Measurements from ENCODE around the gene SLFN11. TPM values are rescaled to one million over a fixed set of nuclear protein-coding genes. Genes with fewer than 3 reads are reported as not detected.
"Not testable (repeated sequence)": the region's sequence is repeated elsewhere in the genome, so short reads cannot be mapped to it uniquely, and the experiment has no call there.

Gene SLFN11, protein sequence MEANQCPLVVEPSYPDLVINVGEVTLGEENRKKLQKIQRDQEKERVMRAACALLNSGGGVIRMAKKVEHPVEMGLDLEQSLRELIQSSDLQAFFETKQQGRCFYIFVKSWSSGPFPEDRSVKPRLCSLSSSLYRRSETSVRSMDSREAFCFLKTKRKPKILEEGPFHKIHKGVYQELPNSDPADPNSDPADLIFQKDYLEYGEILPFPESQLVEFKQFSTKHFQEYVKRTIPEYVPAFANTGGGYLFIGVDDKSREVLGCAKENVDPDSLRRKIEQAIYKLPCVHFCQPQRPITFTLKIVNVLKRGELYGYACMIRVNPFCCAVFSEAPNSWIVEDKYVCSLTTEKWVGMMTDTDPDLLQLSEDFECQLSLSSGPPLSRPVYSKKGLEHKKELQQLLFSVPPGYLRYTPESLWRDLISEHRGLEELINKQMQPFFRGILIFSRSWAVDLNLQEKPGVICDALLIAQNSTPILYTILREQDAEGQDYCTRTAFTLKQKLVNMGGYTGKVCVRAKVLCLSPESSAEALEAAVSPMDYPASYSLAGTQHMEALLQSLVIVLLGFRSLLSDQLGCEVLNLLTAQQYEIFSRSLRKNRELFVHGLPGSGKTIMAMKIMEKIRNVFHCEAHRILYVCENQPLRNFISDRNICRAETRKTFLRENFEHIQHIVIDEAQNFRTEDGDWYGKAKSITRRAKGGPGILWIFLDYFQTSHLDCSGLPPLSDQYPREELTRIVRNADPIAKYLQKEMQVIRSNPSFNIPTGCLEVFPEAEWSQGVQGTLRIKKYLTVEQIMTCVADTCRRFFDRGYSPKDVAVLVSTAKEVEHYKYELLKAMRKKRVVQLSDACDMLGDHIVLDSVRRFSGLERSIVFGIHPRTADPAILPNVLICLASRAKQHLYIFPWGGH
- total RNA-seq = 24.3 and 30.2 TPM in 2 replicates

DNA sequence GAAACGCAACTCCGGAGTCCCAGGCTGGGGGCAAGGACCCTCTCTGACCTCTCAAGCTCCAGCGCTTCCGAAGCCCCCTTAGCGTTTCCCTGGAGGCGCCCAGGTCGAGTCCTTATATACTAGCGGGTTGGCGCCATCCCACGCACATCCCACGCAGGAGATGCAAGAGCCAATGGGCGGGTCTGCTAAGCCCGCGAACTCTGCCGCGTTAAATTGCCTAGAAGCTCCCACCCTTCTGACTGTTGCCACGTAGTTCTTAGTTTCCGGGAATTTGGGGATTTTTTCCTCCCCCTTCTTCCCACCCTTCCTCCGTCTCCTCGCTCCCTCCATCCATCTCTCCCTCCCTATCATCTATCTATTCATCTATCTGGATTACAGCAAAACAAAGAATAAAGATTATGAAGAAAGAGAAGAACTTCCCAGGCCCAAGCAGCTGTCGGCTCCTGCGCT is at the start of gene SLFN11:
SLFN11 (minus strand) TSS at position 88 of the 450 bp plus-strand sequence. CDS start 9,814 bp downstream, outside the sequence.
- DNase-seq (ENCODE audit: extremely low read depth, low read depth, low spot score) = peak; percentile 68

DNA sequence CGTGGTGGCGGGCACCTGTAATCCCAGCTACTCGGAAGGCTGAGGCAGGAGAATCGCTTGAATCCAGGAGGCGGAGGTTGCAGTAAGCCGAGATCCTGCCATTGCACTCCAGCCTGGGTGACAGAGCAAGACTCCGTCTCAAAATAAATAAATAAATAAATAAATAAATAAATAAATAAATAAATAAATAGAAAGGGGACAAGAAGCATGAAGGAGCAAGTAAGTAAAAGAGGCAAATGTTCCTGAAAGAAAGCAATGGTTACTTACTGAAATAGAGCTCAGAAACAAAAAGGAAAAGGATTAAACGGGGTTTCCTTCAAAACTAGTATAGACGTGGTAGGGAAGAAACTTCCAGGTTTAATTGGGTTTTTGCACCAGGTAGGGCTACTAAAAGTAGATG is 47.6 kb upstream of the SLFN11 start:
- not testable (repeated sequence) for DNase-seq (ENCODE audit: extremely low read depth, low read depth, low spot score)

DNA sequence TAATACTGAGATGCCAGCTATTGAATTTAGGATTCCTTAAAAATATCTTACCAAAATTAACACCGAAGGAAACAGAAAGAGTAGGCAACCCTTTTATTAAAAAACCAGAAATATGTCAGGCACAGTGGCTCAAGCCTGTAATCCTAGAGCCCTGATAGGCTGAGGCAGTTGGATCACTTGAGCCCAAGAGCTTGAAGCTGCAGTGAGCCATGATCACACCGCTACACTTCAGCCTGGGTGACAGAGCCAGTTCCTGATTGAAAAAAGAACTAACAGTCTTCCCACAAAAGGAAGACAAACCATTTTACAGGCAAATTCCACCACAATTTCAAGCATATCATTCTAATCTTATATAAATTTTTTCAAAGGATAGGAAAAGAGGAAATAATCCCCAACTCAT is 43.2 kb upstream of the SLFN11 start:
- no peak for DNase-seq (ENCODE audit: extremely low read depth, low read depth, low spot score)

DNA sequence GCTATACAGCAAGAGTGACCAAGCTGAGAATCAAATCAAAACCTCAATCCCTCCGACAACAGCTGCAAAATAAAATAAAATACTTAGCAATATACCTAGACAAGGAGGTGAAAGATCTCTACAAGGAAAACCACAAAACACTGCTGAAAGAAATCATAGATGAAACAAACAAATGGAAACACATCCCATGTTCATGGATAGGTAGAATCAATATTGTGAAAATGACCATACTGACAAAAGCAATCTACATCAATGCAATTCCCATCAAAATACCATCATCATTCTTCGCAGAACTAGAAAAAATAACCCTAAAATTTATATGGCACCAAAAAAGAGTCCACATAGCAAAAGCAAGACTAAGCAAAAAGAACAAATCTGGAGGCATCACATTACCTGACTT is 41.3 kb upstream of the SLFN11 start:
- not testable (repeated sequence) for DNase-seq (ENCODE audit: extremely low read depth, low read depth, low spot score)

DNA sequence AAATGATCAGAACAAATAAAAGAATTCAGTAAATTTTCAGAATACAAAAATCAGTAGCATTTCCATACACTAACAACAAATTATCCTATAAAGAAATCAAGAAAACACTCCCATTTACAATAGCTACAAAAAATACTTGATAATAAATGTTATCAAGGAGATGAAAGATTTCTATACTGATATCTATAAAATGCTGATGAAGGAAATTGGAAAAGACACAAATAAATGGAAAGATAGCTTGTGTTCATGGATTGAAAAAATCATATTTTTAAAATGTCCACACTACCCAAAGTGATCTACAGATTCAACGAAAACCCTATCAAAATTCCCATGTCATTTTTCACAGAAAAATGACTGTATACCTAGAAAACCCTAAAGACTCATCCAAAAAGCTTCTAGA is 40.8 kb upstream of the SLFN11 start:
- no peak for DNase-seq (ENCODE audit: extremely low read depth, low read depth, low spot score)

DNA sequence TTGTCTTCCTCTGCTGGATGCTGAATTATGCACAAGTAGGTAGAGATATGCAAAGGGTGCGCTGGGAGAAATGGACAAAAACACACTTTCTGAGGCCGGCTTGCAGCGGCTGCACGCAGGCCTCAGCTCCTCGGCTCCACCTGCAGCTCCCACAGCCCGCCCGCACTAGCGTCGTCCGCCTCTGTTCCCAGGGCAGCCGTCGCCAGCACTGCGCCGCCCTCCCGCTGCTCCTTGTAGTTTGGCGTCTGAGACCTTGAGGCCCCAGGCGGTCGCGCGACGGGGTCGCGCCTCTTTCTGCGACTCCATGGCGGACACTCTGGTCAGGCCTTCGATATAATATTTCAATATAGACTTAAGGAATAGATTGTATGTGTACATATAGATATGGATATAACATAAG is 34.1 kb upstream of the SLFN11 start:
- DNase-seq (ENCODE audit: extremely low read depth, low read depth, low spot score) = no peak

DNA sequence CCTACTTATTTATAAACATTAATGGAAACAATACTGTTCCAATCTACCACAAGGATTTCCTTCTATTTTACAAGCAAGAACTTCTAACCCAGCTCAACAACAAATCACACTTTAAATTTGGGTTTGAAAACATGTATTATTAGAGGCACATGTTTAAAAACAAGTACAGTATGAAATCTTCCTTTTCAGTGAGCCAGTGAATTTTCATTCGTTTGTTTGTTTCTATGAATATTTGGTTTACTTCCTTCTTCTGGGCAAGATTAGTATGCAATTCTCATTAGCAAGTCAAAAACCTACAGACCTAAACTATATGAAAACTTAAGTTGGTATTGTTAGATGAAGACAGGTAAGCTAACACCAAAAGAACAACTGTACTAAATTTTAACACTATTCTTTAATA is 33.1 kb upstream of the SLFN11 start:
- no peak for DNase-seq (ENCODE audit: extremely low read depth, low read depth, low spot score)

DNA sequence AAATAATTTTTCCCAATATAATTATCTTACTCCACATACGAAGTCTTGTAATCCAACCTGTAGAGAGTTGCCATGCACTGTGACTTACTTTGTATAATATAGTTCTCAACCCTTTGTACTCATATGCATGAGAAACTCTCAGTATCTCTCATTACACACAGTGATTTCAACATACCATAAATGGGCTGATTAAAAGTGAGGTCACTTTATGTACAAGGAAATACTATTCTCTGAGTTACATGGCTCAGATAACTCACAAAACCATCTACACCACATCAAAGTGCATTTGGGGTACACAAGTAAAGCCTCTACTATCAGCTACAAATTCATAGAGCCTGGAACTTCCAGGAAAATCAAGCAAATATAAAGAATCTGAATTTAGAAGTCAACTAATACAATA is 30.9 kb upstream of the SLFN11 start:
- DNase-seq (ENCODE audit: extremely low read depth, low read depth, low spot score) = no peak

DNA sequence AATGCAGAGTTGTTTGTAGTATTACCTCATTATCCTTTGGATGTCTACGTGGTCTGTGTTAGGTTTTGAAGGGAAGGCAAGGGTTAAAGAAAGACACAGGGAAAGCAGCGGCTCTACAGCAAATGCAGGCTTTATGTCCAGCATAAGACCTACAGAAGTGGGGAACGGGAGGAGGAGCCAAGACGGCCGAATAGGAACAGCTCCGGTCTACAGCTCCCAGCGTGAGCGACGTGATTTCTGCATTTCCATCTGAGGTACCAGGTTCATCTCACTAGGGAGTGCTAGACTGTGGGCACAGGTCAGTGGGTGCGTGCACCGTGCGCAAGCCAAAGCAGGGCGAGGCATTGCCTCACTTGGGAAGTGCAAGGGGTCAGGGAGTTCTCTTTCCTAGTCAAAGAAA is 20.4 kb upstream of the SLFN11 start:
- DNase-seq (ENCODE audit: extremely low read depth, low read depth, low spot score) = not testable (repeated sequence)

DNA sequence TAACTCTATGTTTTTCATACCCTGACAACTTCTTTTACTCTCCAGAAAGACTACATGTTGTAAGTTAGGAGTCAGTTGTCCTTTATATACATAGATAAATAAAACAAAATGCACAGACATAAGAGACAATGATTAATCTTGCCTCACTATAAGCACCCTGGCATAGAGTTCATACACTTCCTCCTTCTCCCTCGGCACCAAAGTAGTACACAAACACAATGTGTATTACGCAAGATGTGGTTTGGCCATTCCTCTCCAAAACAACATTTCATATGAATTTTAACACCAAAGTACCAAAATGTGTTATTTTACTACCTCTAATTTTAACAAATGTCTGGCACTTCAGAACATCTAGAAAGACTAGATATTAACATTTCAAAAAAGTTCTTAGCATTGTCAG is 17.2 kb upstream of the SLFN11 start:
- no peak for DNase-seq (ENCODE audit: extremely low read depth, low read depth, low spot score)

DNA sequence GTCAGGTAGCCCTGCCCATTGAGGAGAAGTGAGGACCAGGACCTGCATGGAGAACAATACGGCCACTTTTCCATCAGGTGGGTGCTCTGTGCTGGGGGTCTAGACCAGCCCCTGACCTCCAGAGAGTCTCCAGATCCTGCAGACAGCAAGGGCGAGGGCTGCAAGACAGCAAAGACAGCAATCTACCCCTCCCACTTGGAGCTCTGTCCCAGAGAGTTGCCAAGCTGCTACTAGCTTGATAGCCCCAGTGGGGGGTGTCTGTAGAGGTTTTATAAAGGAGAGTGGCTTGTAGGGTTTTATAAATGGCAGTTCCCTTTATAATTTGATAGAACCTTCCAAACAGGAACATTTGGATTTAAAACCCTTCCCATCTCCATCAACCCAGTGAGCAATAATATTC is 16.7 kb upstream of the SLFN11 start:
- no peak for DNase-seq (ENCODE audit: extremely low read depth, low read depth, low spot score)

DNA sequence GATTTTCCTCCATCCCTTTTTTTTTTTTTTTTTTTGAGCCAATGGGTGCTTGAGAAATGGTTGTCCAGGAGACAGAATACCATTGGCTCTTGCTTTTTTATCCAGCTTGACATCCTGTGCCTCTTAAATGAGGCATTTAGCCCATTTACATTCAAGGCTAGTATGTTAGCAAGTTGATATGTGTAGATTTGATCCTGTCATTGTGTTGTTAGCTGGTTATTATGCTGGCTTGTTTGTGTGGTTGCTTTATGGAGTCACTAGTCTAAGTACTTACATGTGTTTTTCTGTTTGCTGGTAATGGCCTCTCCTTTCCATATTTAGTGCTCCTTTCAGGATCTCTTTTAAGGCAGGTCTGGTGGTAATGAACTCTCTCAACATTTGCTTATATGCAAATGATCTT is 14.1 kb upstream of the SLFN11 start:
- no peak for DNase-seq (ENCODE audit: extremely low read depth, low read depth, low spot score)

DNA sequence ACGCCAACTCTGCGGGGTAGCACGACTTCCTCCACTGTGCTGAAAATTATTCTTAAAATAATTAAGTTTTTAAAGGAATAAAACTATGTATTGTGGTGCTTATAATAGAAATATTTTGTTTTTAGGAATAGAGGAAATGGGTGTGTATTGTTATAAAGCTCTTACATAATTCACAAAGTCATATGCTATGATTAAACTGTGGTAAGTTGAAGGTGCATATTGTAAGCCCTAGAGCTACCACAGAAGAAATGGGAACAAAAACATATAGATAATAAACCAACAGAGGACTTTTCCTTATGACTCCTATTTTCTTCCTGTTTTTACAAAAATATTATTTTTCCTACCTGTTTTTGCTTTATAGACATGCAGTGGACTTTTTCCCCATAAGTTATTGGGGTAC is 4.3 kb upstream of the SLFN11 start:
- no peak for DNase-seq (ENCODE audit: extremely low read depth, low read depth, low spot score)

DNA sequence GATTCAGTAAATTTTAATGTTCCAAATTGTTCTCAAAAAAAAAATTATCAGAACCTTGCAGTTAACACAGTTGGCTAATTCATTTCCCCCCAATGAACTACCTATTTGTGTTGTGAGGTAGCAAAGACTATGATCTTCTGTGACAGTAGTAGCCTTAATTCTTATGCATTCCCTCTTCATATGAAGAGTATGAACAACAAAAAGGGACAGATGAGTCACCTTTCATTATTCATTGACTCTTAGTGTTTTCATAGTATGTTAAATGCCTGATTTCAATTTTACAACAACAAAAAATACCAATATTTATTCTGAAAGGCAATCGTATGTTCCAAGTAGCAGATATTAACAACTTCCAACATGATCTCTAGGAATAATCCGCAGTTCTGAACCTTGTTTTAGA is 3.6 kb upstream of the SLFN11 start:
- no peak for DNase-seq (ENCODE audit: extremely low read depth, low read depth, low spot score)

DNA sequence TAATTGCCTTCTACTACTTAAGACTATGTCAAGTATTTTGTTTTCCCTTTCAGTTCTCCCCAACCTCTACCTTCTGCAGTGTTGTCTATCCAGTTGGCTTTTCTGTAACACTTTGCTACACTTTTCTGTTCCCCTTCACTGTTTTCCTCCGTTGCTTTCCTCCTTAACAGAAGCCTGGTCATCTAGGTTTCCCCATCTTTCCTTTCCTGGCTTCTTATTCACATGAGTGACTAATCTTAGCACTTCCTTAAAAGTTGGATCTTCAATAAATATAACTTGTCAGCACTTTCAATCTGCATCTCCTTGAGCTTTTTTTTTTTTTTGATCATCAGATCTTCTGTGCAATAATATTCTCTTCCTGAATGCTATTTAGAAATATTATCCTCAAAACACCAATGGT is 2.8 kb upstream of the SLFN11 start:
- no peak for DNase-seq (ENCODE audit: extremely low read depth, low read depth, low spot score)

DNA sequence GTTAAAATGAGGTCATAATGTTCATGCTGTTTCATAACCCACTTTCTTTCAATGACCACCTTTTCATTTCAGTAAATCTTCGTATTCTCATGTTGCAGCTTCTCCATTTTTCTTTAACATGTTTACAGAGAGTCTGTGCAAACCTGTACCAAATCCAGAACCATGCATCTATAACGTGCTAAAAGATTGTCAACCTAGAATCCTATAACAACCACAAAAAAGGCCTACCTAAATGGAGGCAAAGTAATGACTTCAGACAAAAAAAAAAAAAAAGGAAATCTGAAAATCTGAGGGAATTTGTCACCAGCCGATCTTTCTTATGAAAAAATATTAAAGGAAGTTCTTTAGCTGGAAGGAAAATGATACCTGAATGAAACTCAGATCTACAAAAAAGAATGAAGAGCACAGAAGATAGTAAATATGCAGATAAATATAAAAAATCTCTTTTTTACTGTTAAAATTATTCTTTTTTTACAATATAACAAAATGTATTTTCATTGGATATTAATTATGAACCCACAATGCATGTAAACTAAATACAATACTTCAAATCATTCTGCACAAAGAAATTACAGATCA is 1.4 kb upstream of the SLFN11 start:
- DNase-seq (ENCODE audit: extremely low read depth, low read depth, low spot score) = no peak

DNA sequence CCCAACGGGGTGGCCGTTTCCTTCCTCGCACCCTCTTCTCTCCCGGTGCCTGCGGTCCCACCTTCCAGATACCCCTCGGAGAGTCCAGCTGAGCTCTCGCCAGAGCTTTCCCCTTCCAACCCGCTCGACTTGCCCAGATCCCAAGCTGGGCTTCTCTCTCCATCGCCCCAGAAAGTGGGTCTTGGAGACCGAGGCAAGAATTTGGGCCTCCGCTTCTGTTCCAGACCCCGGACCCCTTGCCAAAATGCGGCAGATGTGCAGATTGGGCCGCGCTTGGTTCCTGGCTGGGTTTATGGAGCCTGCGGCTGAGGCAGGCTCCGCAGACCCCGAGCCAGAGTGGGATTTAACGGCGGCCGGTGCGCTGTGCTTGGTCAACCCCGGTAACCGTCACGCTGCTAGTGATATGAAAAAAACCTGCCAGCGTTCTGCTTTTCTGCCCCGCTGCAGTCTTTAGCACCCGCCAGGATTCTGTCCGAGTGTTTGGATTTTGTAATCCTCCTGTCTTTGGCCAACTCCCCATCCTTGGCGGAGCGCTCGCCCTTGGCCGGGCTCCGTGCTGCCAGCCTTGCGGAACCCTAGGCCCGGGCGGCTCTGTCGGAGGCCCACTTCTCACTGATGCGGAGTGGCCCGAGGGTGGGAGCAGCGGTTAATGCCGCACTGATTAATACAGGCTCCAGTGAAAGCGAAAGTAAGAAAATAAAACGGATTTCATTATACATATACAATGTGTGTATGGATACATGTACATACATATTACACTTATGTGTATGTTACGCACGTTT is 754 bp upstream of the SLFN11 start:
- DNase-seq (ENCODE audit: extremely low read depth, low read depth, low spot score) = no peak

DNA sequence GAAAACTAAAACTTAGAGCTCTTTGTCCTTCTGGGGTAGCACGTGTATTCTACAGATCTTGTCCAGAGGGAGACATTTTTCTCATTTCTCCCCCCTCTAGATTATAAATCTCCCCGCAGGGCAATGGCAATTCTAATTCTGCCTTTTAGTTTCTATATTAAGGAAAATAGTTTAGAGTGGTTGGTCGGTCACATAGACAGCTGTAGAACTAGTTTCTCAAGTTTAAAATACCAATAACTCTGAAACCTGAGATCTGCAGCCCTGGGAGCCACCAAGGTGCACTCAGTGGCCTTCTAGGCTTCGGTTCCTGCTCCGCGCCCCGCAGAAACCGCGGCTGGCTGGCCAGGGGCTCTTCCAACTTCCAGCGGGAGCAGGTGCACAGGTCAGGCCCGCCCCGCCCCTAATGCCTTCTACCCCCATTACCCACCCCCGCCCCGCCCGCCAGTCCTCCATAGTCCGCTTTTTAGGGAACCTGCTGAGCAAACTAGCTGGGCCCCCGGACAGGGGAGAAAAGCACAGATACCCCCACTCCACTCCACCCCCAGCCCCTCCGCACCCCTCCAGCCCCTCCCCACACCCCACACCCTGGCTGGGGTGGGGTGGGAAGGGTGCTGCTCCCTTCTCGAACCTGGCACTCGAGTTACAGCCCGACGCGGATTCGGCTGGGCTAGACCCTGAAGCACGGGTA is 431 bp downstream of the SLFN11 start:
- DNase-seq (ENCODE audit: extremely low read depth, low read depth, low spot score) = no peak

DNA sequence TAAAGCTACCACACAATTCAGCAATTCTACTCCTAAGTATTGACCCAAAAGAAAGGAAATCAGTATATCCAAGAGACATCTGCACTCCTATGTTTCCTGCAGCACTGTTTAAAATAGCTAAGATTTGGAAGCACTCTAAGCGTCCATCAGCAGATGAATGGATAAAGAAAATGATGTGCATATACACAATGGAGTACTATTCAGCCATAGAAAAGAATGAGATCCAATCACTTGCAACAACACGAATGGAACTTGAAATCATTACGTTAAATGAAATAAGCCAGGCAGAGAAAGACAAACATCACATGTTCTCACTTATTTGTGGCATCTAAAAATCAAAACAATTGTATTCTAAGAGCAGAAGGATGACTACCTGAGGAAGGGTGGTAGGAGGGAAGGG is 1.5 kb downstream of the SLFN11 start:
- no peak for DNase-seq (ENCODE audit: extremely low read depth, low read depth, low spot score)

Measured in glomerular endothelial cell (primary cell).